ENCODE results near the gene GLRX3.

GRCh38 chr10:130141460-130141859, 5.3 kb downstream of the GLRX3 start:
- TF ChIP-seq CTCF (IDR thresholded peaks at IDR 0.05; ENCODE audit: low read depth, low read length) (no peak), EZH2phosphoT487 (IDR thresholded peaks at IDR 0.05; ENCODE audit: low read depth) (no peak)
